HT1080 (cell line): ENCODE data around the gene FGF2. TPM values are rescaled to one million over a fixed set of nuclear protein-coding genes. Genes with fewer than 3 reads are reported as not detected.
"Not testable (repeated sequence)": the region's sequence is repeated elsewhere in the genome, so short reads cannot be mapped to it uniquely, and the experiment has no call there.

ENCODE experiments used
- DNase-seq: peaks from one replicate; pipeline ENCODE4 v3.0.0-alpha.2; 2015; ENCODE audit warnings: low read depth
- total RNA-seq: library from RNA; depleted of rRNA; stranded (reverse); fragments of >200 nt; shearing (Covaris generic); gene quantifications from 2 replicates; pipeline ENCODE4 v1.2.3, GENCODE V29; 2014

Gene FGF2
- total RNA-seq, 1 experiment from 2014 or later = 16.8 TPM

- DNase-seq = no peak
These were observed 18.4 kb downstream of the FGF2 start for GRCh38 chr4:122845066-122845465.

GRCh38 chr4:122845760-122846159 is 19.1 kb downstream of the FGF2 start:
- DNase-seq = no peak

GRCh38 chr4:122847931-122848330 is 21.3 kb downstream of the FGF2 start:
- no peak for DNase-seq

GRCh38 chr4:122849789-122850188 is 23.2 kb downstream of the FGF2 start:
- not testable (repeated sequence) for DNase-seq

GRCh38 chr4:122851568-122851967 is 24.9 kb downstream of the FGF2 start:
- DNase-seq = no peak

- no peak for DNase-seq
These were observed 28.1 kb downstream of the FGF2 start for GRCh38 chr4:122854447-122855352.

- DNase-seq = no peak
These were observed 28.8 kb downstream of the FGF2 start for GRCh38 chr4:122855353-122855890.

GRCh38 chr4:122857160-122857559 is 30.5 kb downstream of the FGF2 start:
- DNase-seq = no peak

GRCh38 chr4:122858705-122859104 is 32.1 kb downstream of the FGF2 start:
- no peak for DNase-seq

GRCh38 chr4:122861172-122861943 is 34.7 kb downstream of the FGF2 start:
- DNase-seq = no peak

- no peak for DNase-seq
These were observed 37.0 kb downstream of the FGF2 start for GRCh38 chr4:122863639-122864038.

GRCh38 chr4:122865425-122865824 is 38.8 kb downstream of the FGF2 start:
- no peak for DNase-seq

GRCh38 chr4:122868235-122868634 is 41.6 kb downstream of the FGF2 start:
- not testable (repeated sequence) for DNase-seq

GRCh38 chr4:122873146-122873545 is 46.5 kb downstream of the FGF2 start:
- DNase-seq = no peak

GRCh38 chr4:122873821-122874593 is 47.4 kb downstream of the FGF2 start:
- DNase-seq = peak; percentile 67

- no peak for DNase-seq
These were observed 49.3 kb downstream of the FGF2 start for GRCh38 chr4:122875949-122876348.

GRCh38 chr4:122876456-122876855 is 49.8 kb downstream of the FGF2 start:
- no peak for DNase-seq

GRCh38 chr4:122879001-122879400 is 52.4 kb downstream of the FGF2 start:
- DNase-seq = no peak

- DNase-seq = no peak
These were observed 56.5 kb downstream of the FGF2 start for GRCh38 chr4:122882857-122883735.

GRCh38 chr4:122884499-122884898 is 57.9 kb downstream of the FGF2 start:
- DNase-seq = no peak
